ENCODE results near the gene TOLLIP. TPM values are rescaled to one million over a fixed set of nuclear protein-coding genes. Genes with fewer than 3 reads are reported as not detected.
A peak's percentile ranks its signal among the peaks of the same experiment; 100 is the strongest.

The TOLLIP gene
- total and polyA plus RNA-seq, 9 of the 15 experiments (the other 6 are each of a cell fraction or from before 2014, with no cell fraction given), result 0.23 to 22.8 (median 7.1) TPM

DNA sequence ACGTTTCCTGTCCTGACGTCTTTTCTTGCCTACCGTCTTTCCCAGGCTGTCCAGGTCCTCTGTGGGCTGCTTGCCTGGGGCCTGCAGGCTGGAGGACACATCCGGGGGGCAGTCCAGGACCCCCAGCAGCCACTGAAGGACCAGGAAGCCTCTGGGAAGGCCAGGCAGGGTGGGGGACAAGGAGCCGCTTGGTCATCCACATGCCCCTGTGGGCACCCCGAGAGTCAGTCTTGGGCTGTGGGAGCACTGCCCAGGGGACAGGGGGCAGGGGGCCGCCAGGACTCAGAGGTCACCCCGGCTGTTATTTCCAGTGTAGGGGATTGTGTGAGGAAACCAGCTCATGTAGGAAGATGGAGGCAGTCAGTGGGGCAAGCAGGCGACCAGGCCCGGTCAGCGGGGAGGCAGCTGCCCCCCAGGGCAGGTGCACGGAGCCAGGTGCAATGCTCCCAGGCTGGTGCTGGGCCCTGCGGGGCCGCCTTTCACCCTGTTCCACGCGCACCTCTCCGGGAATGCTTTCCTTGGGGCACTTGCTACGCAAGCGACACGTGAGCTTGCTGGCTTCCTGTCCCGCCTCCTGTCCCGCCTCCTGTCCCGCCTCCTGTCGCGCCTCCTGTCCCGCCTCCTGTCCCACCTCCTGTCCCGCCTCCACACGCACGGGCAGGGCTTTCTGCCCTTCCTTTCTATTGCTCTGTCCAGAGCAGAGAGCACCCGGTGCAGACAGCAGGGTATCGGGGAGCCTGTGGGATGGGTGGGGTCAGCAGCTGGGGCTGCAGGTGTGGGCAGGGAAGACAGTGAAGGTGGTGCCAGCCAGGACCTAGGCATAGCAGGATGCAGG, 47.0 kb downstream of the TOLLIP start (continued):
- TF ChIP-seq TOE1 (IDR thresholded peaks at IDR 0.05; ENCODE audit: borderline replicate concordance) (0 out of 2 replicates have a peak, but pooled peaks have one; percentile 28), TOE1 (CRISPR knock-in tag; IDR thresholded peaks at IDR 0.05; ENCODE audit: borderline replicate concordance, low read depth) (no peak), HDAC1 (IDR thresholded peaks at IDR 0.05) (peak in 1 of 2 experiments; percentile 85; a peak in 2 of 4 replicates), CREB1 (IDR thresholded peaks at IDR 0.05) (peak; percentile 78), CREB1 (CRISPR knock-in tag; IDR thresholded peaks at IDR 0.05) (peak; percentile 90), MEIS2 (IDR thresholded peaks at IDR 0.05; ENCODE audit: partially characterized antibody) (peak; percentile 2), MAZ (CRISPR knock-in tag; conservative IDR thresholded peaks at IDR 0.05 in 1 of 2, IDR thresholded peaks at IDR 0.05 in 1 of 2) (peak; percentile 47 to 48; a peak in 1 of 4 replicates)

DNA sequence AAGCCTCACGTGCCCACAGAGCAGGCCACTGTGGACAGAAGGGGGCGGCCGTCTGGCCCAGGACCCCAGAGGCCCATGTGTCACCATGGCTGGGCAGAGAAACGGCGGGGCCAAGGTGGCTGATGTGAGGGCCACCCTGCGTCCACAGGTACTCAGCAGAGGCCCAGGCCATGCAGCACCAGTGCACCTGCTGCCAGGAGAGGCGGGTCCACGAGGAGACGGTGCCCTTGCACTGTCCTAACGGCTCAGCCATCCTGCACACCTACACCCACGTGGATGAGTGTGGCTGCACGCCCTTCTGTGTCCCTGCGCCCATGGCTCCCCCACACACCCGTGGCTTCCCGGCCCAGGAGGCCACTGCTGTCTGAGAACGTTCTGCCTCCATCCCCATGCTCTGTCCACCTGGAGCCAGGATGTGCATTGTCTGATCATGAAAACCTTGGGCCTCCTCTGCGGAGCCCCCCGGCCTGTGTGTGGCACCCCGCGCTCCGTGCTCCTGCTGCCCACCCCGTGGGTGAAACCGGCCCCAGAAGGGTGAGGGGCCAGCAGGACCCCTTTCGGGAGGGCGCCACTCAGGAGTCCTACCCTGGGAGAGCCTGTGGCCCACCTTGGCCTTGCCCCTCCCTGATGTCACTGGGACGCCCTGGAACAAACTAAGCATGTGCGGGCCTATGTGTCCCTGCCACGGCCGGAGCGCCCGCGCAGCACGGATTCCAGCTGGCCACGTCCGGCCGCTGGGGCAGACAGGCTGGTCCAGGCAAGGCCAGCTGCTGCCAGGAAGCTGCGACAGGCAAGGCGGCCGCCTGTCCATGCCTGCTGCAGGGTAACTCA, 48.0 kb downstream of the TOLLIP start:
- no peaks in the 10 kb centered on the region; the same call in 1 of the 2 replicates for H4K20me1 ChIP-seq (replicated peaks; ENCODE audit: control insufficient read depth, insufficient read depth, low read length)
- peaks cover 8% of the 10 kb centered on the region for H3K9me1 ChIP-seq (ENCODE audit: control insufficient read depth, insufficient read depth, low read length)
- WGBS (ENCODE audit: insufficient coverage, low coverage, missing lambda C conversion rate), result 81% methylated on average over 31 of the region's 39 CpGs
- H2AFZ ChIP-seq (ENCODE audit: low read depth, low read length), result no peak overlapping the region
- H3K27ac ChIP-seq (ENCODE audit: extremely low read depth, low read depth, low read length), result no peak overlapping the region
- in situ Hi-C loops (cut with MboI), result no loop called here
- DNase-seq (ENCODE audit: extremely low read depth in 1 of 4, low spot score in 3 of 4), result no peak
- H3K4me2 ChIP-seq (ENCODE audit: insufficient read depth, low read length), result peak overlapping the region; percentile 82
- ChIA-PET CTCF (ENCODE audit: low intra/inter-chr PET ratio) (no interaction called here), POLR2A (interaction anchor here (0.8 kb wide), 1 partner anchor 264 kb away, joined by 3 read pairs; no protein-coding TSS in a partner anchor)
- no peaks in the 10 kb centered on the region for H3K79me2 ChIP-seq (ENCODE audit: control insufficient read depth, insufficient read depth, low read length)
- no peak for ATAC-seq
- H3K9ac ChIP-seq (ENCODE audit: insufficient read depth in 1 of 2, low read depth in 2 of 2, low read length in 2 of 2), result peak overlapping the region; percentile 59 to 92; a peak in 2 of 4 replicates
- peaks cover 5 to 66% of the 10 kb centered on the region in 2 experiments; a peak in 4 of 5 replicates for H3K4me1 ChIP-seq (replicated peaks in 1 of 2; ENCODE audit: control insufficient read depth in 2 of 2, insufficient read depth in 2 of 2, low read length in 2 of 2)
- H3K27me3 ChIP-seq (ENCODE audit: control insufficient read depth in 2 of 2, insufficient read depth in 2 of 2, low read length in 2 of 2), result no peaks in the 10 kb centered on the region
- intact Hi-C loops (cut with micrococcal nuclease), result no loop called here
- no peak for TF ChIP-seq MECOM (CRISPR knock-in tag; IDR thresholded peaks at IDR 0.05)
- no peak for TF ChIP-seq PCBP2 (IDR thresholded peaks at IDR 0.05; ENCODE audit: low read depth, low read length, poor library complexity, severe bottlenecking)
- no peak for TF ChIP-seq C11orf30 (IDR thresholded peaks at IDR 0.05; ENCODE audit: low read depth)
- TF ChIP-seq, protein P1, sequence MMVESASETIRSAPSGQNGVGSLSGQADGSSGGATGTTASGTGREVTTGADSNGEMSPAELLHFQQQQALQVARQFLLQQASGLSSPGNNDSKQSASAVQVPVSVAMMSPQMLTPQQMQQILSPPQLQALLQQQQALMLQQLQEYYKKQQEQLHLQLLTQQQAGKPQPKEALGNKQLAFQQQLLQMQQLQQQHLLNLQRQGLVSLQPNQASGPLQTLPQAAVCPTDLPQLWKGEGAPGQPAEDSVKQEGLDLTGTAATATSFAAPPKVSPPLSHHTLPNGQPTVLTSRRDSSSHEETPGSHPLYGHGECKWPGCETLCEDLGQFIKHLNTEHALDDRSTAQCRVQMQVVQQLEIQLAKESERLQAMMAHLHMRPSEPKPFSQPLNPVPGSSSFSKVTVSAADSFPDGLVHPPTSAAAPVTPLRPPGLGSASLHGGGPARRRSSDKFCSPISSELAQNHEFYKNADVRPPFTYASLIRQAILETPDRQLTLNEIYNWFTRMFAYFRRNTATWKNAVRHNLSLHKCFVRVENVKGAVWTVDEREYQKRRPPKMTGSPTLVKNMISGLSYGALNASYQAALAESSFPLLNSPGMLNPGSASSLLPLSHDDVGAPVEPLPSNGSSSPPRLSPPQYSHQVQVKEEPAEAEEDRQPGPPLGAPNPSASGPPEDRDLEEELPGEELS (CRISPR knock-in tag; IDR thresholded peaks at IDR 0.05; ENCODE audit: borderline replicate concordance), result no peak
- TF ChIP-seq NEUROD1 (IDR thresholded peaks at IDR 0.05; ENCODE audit: borderline replicate concordance, low read depth, low read length, partially characterized antibody), result no peak
- TF ChIP-seq, protein P2, sequence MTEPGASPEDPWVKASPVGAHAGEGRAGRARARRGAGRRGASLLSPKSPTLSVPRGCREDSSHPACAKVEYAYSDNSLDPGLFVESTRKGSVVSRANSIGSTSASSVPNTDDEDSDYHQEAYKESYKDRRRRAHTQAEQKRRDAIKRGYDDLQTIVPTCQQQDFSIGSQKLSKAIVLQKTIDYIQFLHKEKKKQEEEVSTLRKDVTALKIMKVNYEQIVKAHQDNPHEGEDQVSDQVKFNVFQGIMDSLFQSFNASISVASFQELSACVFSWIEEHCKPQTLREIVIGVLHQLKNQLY (CRISPR knock-in tag; conservative IDR thresholded peaks at IDR 0.05), result no peak
- no peak for TF ChIP-seq SNIP1 (IDR thresholded peaks at IDR 0.05; ENCODE audit: low read depth)
- no peak overlapping the region for H3K4me3 ChIP-seq
- peaks cover 3% of the 10 kb centered on the region; the same call in 1 of the 2 replicates for H3K9me3 ChIP-seq (replicated peaks; ENCODE audit: control insufficient read depth, insufficient read depth, low read depth, low read length)
- no peak for FAIRE-seq
- BruUV-seq (replicated peaks), result no TSS peak
- H3K36me3 ChIP-seq (ENCODE audit: control insufficient read depth, insufficient read depth, low read length), result no peaks in the 10 kb centered on the region

Data from K562 (cell line).